CD4-positive, alpha-beta T cell treated with Interleukin-15 for 4 hours (primary cell): ENCODE results near the gene LHPP.

Experiments
- DNase-seq: peaks from one replicate; pipeline ENCODE4 v3.0.0-alpha.2; 2020; ENCODE audit warnings: low spot score

LHPP gene

GRCh38 chr10:124644771-124645415 is 183.3 kb downstream of the LHPP start:
- no peak for DNase-seq

- no peak for DNase-seq
Observed at GRCh38 chr10:124645467-124646095, 184.0 kb downstream of the LHPP start.

- no peak for DNase-seq
Observed at GRCh38 chr10:124646483-124647352, 185.1 kb downstream of the LHPP start.

- peak; percentile 77 for DNase-seq
Observed at GRCh38 chr10:124647421-124648130, 186.0 kb downstream of the LHPP start.

- DNase-seq: no peak
Observed at GRCh38 chr10:124648131-124648475, 186.5 kb downstream of the LHPP start.

GRCh38 chr10:124648738-124649137 is 187.1 kb downstream of the LHPP start:
- peak; percentile 48 for DNase-seq

GRCh38 chr10:124649214-124649613 is 187.6 kb downstream of the LHPP start:
- no peak for DNase-seq

- DNase-seq: peak; percentile 30
Observed at GRCh38 chr10:124650263-124650662, 188.6 kb downstream of the LHPP start.

GRCh38 chr10:124650820-124651401 is 189.3 kb downstream of the LHPP start:
- DNase-seq: peak; percentile 80

GRCh38 chr10:124651402-124651891 is 189.8 kb downstream of the LHPP start:
- DNase-seq: no peak

- DNase-seq: no peak
Observed at GRCh38 chr10:124652200-124652599, 190.6 kb downstream of the LHPP start.

GRCh38 chr10:124652701-124653100 is 191.1 kb downstream of the LHPP start:
- no peak for DNase-seq

GRCh38 chr10:124653311-124653710 is 191.7 kb downstream of the LHPP start:
- no peak for DNase-seq

- DNase-seq: no peak
Observed at GRCh38 chr10:124653811-124654651, 192.4 kb downstream of the LHPP start.

GRCh38 chr10:124654686-124655085 is 193.1 kb downstream of the LHPP start:
- no peak for DNase-seq

GRCh38 chr10:124655191-124656112 is 193.8 kb downstream of the LHPP start:
- no peak for DNase-seq

- DNase-seq: no peak
Observed at GRCh38 chr10:124656113-124656490, 194.5 kb downstream of the LHPP start.

GRCh38 chr10:124656541-124656940 is 194.9 kb downstream of the LHPP start:
- DNase-seq: no peak

- peak; percentile 70 for DNase-seq
Observed at GRCh38 chr10:124657806-124658205, 196.2 kb downstream of the LHPP start.
